IMR-90 (cell line): ENCODE measurements around the gene OPA3. TPM values are rescaled to one million over a fixed set of nuclear protein-coding genes. Genes with fewer than 3 reads are reported as not detected.

Experiments used
- ATAC-seq: fragments of 200-7000 bp; cut with Tn5 transposase; 2 replicates; pipeline ENCODE4 v1.9.1; 2020; ENCODE audit warnings: low read depth, mild to moderate bottlenecking, moderate library complexity
- BruUV-seq: library from RNA; stranded (reverse); fragments of 400-500 nt; replicated peaks from 2 replicates; lab custom pipeline; 2021; lab: Mats Ljungman, UMichigan
- CTCF ChIA-PET: fragments of 300-600 bp; formaldehyde crosslinking; extraction: SDS; loops from one replicate; lab custom pipeline; 2021; ENCODE audit warnings: antibody characterized with exemption; lab: Yijun Ruan, JAX
- POLR2A ChIA-PET: fragments of 300-600 bp; sonication (Branson Sonifier 250); formaldehyde crosslinking; loops from one replicate; lab custom pipeline; 2022; ENCODE audit warnings: antibody characterized with exemption; ENCODE audit not compliant: unreplicated experiment; lab: Charles Lee
- DNase-seq: peaks from one replicate; pipeline ENCODE4 v3.0.0; 2013
- H2AFZ ChIP-seq: replicated peaks from 2 replicates; pipeline ENCODE3; 2013; ENCODE audit warnings: low read length, mild to moderate bottlenecking; ENCODE audit not compliant: poor library complexity
- H2AK5ac ChIP-seq: 2 replicates; pipeline ENCODE4 v1.6.1; 2013; ENCODE audit warnings: low read depth, low read length, inconsistent platforms
- H2AK9ac ChIP-seq: replicated peaks from 2 replicates; pipeline ENCODE3; 2013; ENCODE audit warnings: mild to moderate bottlenecking, low read depth, low read length, moderate library complexity; ENCODE audit not compliant: poor library complexity
- H2BK120ac ChIP-seq: 2 replicates; pipeline ENCODE4 v1.6.1; 2013; ENCODE audit warnings: low read depth, low read length, inconsistent platforms
- H2BK15ac ChIP-seq: 3 replicates; pipeline ENCODE4 v1.6.1; 2013; ENCODE audit warnings: low read depth, low read length, inconsistent platforms
- H2BK20ac ChIP-seq: 2 replicates; pipeline ENCODE4 v1.6.1; 2013; ENCODE audit warnings: low read depth, mild to moderate bottlenecking, inconsistent platforms, low read length, moderate library complexity
- H2BK5ac ChIP-seq: 2 replicates; pipeline ENCODE4 v1.6.1; 2013; ENCODE audit warnings: mild to moderate bottlenecking, low read depth, low read length, inconsistent platforms; ENCODE audit not compliant: poor library complexity, severe bottlenecking
- H3K14ac ChIP-seq: replicated peaks from 2 replicates; pipeline ENCODE4 v1.6.1; 2013; ENCODE audit warnings: low read depth, low read length, inconsistent platforms
- H3K18ac ChIP-seq: 2 replicates; pipeline ENCODE4 v1.6.1; 2013; ENCODE audit warnings: low read depth, low read length, control low read depth
- H3K23ac ChIP-seq: 2 replicates; pipeline ENCODE4 v1.6.1; 2013; ENCODE audit warnings: low read depth, low read length, inconsistent platforms
- H3K27ac ChIP-seq: 2 replicates; pipeline ENCODE4 v1.5.1; 2013; ENCODE audit warnings: mild to moderate bottlenecking, control low read depth, low read length; ENCODE audit not compliant: insufficient read depth
- H3K27me3 ChIP-seq: 2 replicates; pipeline ENCODE4 v1.6.1; 2013; ENCODE audit warnings: low read length; ENCODE audit not compliant: control insufficient read depth, insufficient read depth
- H3K36me3 ChIP-seq: 2 replicates; pipeline ENCODE4 v1.6.1; 2013; ENCODE audit warnings: low read length, mixed read lengths; ENCODE audit not compliant: control insufficient read depth, insufficient read depth
- H3K4ac ChIP-seq: 2 replicates; pipeline ENCODE4 v1.6.1; 2013; ENCODE audit warnings: low read depth, low read length, inconsistent platforms
- H3K4me1 ChIP-seq: 2 replicates; pipeline ENCODE4 v1.6.1; 2013; ENCODE audit warnings: low read length, mixed read lengths; ENCODE audit not compliant: control insufficient read depth, insufficient read depth
- H3K4me2 ChIP-seq: 2 replicates; pipeline ENCODE4 v1.6.1; 2013; ENCODE audit warnings: low read depth, mild to moderate bottlenecking, control low read depth, low read length, moderate library complexity
- H3K4me3 ChIP-seq: 2 replicates; pipeline ENCODE4 v1.5.1; 2013; ENCODE audit warnings: low read depth, mild to moderate bottlenecking, control low read depth, low read length, moderate library complexity; ENCODE audit not compliant: insufficient read depth
- H3K56ac ChIP-seq: 2 replicates; pipeline ENCODE4 v1.6.1; 2013; ENCODE audit warnings: low read length, inconsistent platforms; ENCODE audit not compliant: insufficient read depth; ENCODE audit errors: extremely low read depth
- H3K79me1 ChIP-seq, 2 experiments: 2 replicates each; pipeline ENCODE4 v1.6.1; 2013; ENCODE audit warnings: low read length in 2 of 2, inconsistent platforms in 1 of 2, low read depth in 1 of 2
- H3K9ac ChIP-seq: 2 replicates; pipeline ENCODE4 v1.6.1; 2013; ENCODE audit warnings: low read depth, low read length, control low read depth
- H3K9me1 ChIP-seq: 2 replicates; pipeline ENCODE4 v1.6.1; 2013; ENCODE audit warnings: low read length, inconsistent platforms; ENCODE audit not compliant: insufficient read depth
- H3K9me3 ChIP-seq: 2 replicates; pipeline ENCODE4 v1.6.1; 2013; ENCODE audit warnings: low read length; ENCODE audit not compliant: control insufficient read depth, insufficient read depth
- H4K20me1 ChIP-seq: 2 replicates; pipeline ENCODE4 v1.6.1; 2013; ENCODE audit warnings: low read length, inconsistent platforms; ENCODE audit not compliant: insufficient read depth
- H4K5ac ChIP-seq: 2 replicates; pipeline ENCODE4 v1.6.1; 2013; ENCODE audit warnings: mild to moderate bottlenecking, low read depth, low read length, control low read depth
- H4K8ac ChIP-seq, 2 experiments: 2 replicates each; pipeline ENCODE4 v1.6.1; 2013; ENCODE audit warnings: low read depth in 2 of 2, low read length in 2 of 2, control low read depth in 1 of 2, inconsistent platforms in 1 of 2
- H4K91ac ChIP-seq: 2 replicates; pipeline ENCODE4 v1.6.1; 2013; ENCODE audit warnings: low read depth, low read length, inconsistent platforms; ENCODE audit not compliant: insufficient read depth
- BHLHE40 ChIP-seq: fragments of 150-350 bp; IDR thresholded peaks from 2 replicates; pipeline ENCODE4 v1.6.1; 2016; ENCODE audit warnings: mild to moderate bottlenecking, low read depth, low read length
- CEBPB ChIP-seq: IDR thresholded peaks from 2 replicates; pipeline ENCODE4 v1.6.1; 2012; ENCODE audit warnings: low read depth, low read length, improper control_type of control experiment
- CHD1 ChIP-seq: IDR thresholded peaks from 2 replicates; pipeline ENCODE4 v1.6.1; 2012; ENCODE audit warnings: low read depth, low read length, improper control_type of control experiment
- FOS ChIP-seq: fragments of 150-350 bp; IDR thresholded peaks from 2 replicates; pipeline ENCODE4 v1.6.1; 2016; ENCODE audit warnings: low read depth, low read length
- MAFK ChIP-seq: IDR thresholded peaks from 2 replicates; pipeline ENCODE4 v1.6.1; 2012; ENCODE audit warnings: low read depth, low read length, improper control_type of control experiment
- MAZ ChIP-seq: IDR thresholded peaks from 2 replicates; pipeline ENCODE4 v1.6.1; 2012; ENCODE audit warnings: low read depth, mild to moderate bottlenecking, low read length, improper control_type of control experiment, moderate library complexity, borderline replicate concordance
- NFE2L2 ChIP-seq: fragments of 150-350 bp; IDR thresholded peaks from 2 replicates; pipeline ENCODE4 v1.6.1; 2016; ENCODE audit warnings: low read depth, mild to moderate bottlenecking, low read length
- RAD21 ChIP-seq: IDR thresholded peaks from 2 replicates; pipeline ENCODE4 v1.6.1; 2012; ENCODE audit warnings: low read length, improper control_type of control experiment
- RCOR1 ChIP-seq: IDR thresholded peaks from 2 replicates; pipeline ENCODE4 v1.6.1; 2012; ENCODE audit warnings: mild to moderate bottlenecking, low read length, improper control_type of control experiment; ENCODE audit not compliant: insufficient replicate concordance
- SMC3 ChIP-seq: fragments of 150-350 bp; IDR thresholded peaks from 2 replicates; pipeline ENCODE4 v1.6.1; 2016; ENCODE audit warnings: low read depth, mild to moderate bottlenecking, antibody characterized with exemption, low read length, moderate library complexity
- WGBS, 2 experiments: methylation state at CpG; one replicate each; pipeline versions ENCODE4 v1.1.5 to v1.1.7; 2013; ENCODE audit warnings: missing lambda C conversion rate in 2 of 2; ENCODE audit not compliant: insufficient read length in 1 of 2; ENCODE audit errors: extremely low coverage in 2 of 2; 5-methylcytosine and 5-hydroxymethylcytosine counted together
- dilution Hi-C: fragments of 300-500 bp; cut with HindIII; formaldehyde crosslinking; loops from one replicate; pipeline ENCODE4 v1.14.3; 2018; ENCODE audit warnings: low sequenced_read_pairs; ENCODE audit not compliant: unreplicated experiment
- in situ Hi-C: fragments of 300-500 bp; cut with MboI; formaldehyde crosslinking; loops from 3 replicates; pipeline ENCODE4 v1.14.3; 2019; ENCODE audit warnings: low sequenced_read_pairs, inconsistent platforms, mixed read lengths
- intact Hi-C: fragments of 100-400 bp; cut with micrococcal nuclease; formaldehyde crosslinking; loops from 2 replicates; pipeline ENCODE4 v1.10.0; 2022
- polyA plus RNA-seq, 3 experiments: library from polyadenylated mRNA; depleted of rRNA; stranded (reverse); fragments of >200 nt; gene quantifications; 2 replicates each; pipeline ENCODE4 v1.2.3, GENCODE V29; 2012; ENCODE audit warnings: low replicate concordance in 1 of 3
- total RNA-seq: library from RNA; depleted of rRNA; stranded (reverse); fragments of >200 nt; gene quantifications from 2 replicates; pipeline ENCODE4 v1.2.3, GENCODE V29; 2012
- TF ChIP-seq, protein P1 (sequence below): fragments of 150-350 bp; IDR thresholded peaks from 2 replicates; pipeline ENCODE4 v1.6.1; 2017; ENCODE audit warnings: mild to moderate bottlenecking, antibody characterized with exemption, low read length, low read depth
- TF ChIP-seq, protein P2 (sequence below): fragments of 150-350 bp; IDR thresholded peaks from 2 replicates; pipeline ENCODE4 v1.6.1; 2016; ENCODE audit warnings: low read depth, mild to moderate bottlenecking, low read length, moderate library complexity, borderline replicate concordance
- TF ChIP-seq, protein P3 (sequence below): conservative IDR thresholded peaks from 2 replicates; pipeline ENCODE4 v1.5.1; 2012; ENCODE audit warnings: mild to moderate bottlenecking, low read depth, low read length, improper control_type of control experiment

OPA3 gene
- total and polyA plus RNA-seq, 2 of the 4 experiments (the other 2 are of a cell fraction): 5.2 to 9.6 TPM

DNA sequence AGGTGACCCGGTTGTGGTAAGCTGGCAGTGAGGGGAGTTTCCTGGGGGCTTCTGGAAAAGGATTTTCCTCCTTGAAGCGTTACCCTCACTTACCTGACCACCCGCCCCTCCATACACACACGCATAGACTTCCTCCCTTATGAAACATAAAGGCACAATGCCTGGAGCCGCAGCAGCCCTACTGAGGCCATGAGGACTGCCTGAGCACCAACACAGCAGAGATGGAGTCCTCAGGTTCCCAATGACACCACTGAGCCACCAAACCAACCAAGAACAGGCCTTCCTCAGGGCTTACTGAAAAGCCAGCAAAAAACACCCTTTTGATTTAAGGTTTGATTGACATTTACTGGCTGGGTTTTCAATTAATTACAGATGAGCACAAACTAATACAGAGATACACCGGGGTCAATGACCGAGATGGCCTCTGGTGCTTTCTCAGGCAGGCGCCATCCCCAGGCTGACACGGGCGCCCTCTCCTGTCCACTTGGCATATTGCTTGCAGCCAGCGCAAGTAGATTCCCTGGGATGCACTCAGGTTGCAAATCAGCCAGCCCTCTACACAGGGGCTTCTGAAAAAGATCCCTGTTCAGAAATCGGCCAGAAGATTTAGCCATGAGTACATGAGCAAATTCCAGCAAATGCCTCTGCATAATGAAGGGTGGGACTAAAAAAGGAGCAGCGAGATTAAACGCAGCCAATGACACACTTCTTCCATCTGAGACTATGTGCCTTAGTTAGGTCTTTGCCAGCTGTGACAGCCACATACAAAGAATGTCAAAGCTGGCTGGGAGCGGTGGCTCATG is 14.8 kb downstream of the OPA3 start:
- peaks cover 6% of the 10 kb centered on the region; the same call in 1 of the 2 replicates for H3K4me1 ChIP-seq
- intact Hi-C loops (loop anchor here (1.0 kb wide), 1 partner anchor 47 kb away; no protein-coding TSS in a partner anchor), dilution Hi-C loops (no loop called here), in situ Hi-C loops (no loop called here)
- no peaks in the 10 kb centered on the region for H4K20me1 ChIP-seq
- no peak overlapping the region for H4K5ac ChIP-seq
- no peak overlapping the region for H2BK120ac ChIP-seq
- no peak overlapping the region for H4K91ac ChIP-seq
- H2AK5ac ChIP-seq: peak overlapping the region; percentile 62; the same call in 1 of the 2 replicates
- 0 out of 2 replicates have a peak overlapping the region, but pooled peaks have one; percentile 21 for H3K4ac ChIP-seq
- peaks cover 9% of the 10 kb centered on the region; the same call in 1 of the 2 replicates for H3K9me1 ChIP-seq
- H3K4me2 ChIP-seq: no peak overlapping the region
- no peak overlapping the region for H4K8ac ChIP-seq
- peak; percentile 86 for ATAC-seq
- no peak overlapping the region for H3K27ac ChIP-seq
- no peak overlapping the region for H2BK15ac ChIP-seq
- no peak overlapping the region for H3K14ac ChIP-seq
- H2AFZ ChIP-seq: no peak overlapping the region
- ChIA-PET POLR2A (no interaction called here), CTCF (interaction anchor here (0.7 kb wide), 1 partner anchor 72 kb away, joined by 3 read pairs; no protein-coding TSS in a partner anchor)
- TF ChIP-seq RCOR1: no peak
- TF ChIP-seq, protein P1, sequence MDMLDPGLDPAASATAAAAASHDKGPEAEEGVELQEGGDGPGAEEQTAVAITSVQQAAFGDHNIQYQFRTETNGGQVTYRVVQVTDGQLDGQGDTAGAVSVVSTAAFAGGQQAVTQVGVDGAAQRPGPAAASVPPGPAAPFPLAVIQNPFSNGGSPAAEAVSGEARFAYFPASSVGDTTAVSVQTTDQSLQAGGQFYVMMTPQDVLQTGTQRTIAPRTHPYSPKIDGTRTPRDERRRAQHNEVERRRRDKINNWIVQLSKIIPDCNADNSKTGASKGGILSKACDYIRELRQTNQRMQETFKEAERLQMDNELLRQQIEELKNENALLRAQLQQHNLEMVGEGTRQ: no peak
- TF ChIP-seq BHLHE40: no peak
- TF ChIP-seq FOS: no peak
- no peak for TF ChIP-seq CHD1
- no peak for TF ChIP-seq CEBPB
- TF ChIP-seq, protein P2, sequence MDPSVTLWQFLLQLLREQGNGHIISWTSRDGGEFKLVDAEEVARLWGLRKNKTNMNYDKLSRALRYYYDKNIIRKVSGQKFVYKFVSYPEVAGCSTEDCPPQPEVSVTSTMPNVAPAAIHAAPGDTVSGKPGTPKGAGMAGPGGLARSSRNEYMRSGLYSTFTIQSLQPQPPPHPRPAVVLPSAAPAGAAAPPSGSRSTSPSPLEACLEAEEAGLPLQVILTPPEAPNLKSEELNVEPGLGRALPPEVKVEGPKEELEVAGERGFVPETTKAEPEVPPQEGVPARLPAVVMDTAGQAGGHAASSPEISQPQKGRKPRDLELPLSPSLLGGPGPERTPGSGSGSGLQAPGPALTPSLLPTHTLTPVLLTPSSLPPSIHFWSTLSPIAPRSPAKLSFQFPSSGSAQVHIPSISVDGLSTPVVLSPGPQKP: no peak
- TF ChIP-seq, protein P3, sequence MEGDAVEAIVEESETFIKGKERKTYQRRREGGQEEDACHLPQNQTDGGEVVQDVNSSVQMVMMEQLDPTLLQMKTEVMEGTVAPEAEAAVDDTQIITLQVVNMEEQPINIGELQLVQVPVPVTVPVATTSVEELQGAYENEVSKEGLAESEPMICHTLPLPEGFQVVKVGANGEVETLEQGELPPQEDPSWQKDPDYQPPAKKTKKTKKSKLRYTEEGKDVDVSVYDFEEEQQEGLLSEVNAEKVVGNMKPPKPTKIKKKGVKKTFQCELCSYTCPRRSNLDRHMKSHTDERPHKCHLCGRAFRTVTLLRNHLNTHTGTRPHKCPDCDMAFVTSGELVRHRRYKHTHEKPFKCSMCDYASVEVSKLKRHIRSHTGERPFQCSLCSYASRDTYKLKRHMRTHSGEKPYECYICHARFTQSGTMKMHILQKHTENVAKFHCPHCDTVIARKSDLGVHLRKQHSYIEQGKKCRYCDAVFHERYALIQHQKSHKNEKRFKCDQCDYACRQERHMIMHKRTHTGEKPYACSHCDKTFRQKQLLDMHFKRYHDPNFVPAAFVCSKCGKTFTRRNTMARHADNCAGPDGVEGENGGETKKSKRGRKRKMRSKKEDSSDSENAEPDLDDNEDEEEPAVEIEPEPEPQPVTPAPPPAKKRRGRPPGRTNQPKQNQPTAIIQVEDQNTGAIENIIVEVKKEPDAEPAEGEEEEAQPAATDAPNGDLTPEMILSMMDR: peak; percentile 66
- no peak for TF ChIP-seq NFE2L2
- peak; percentile 65 for TF ChIP-seq RAD21
- no peak for TF ChIP-seq MAFK
- no peak for TF ChIP-seq MAZ
- peak; percentile 40 for TF ChIP-seq SMC3
- no peak overlapping the region for H3K56ac ChIP-seq
- no TSS peak for BruUV-seq
- H3K27me3 ChIP-seq: no peaks in the 10 kb centered on the region
- no peak overlapping the region for H3K4me3 ChIP-seq
- no peaks in the 10 kb centered on the region for H3K36me3 ChIP-seq
- H3K9ac ChIP-seq: no peak overlapping the region
- H2AK9ac ChIP-seq: peak overlapping the region; percentile 82
- no peak for DNase-seq
- H2BK5ac ChIP-seq: peak overlapping the region; percentile 15
- peaks cover 26 to 51% of the 10 kb centered on the region in 2 experiments for H3K79me1 ChIP-seq
- no peak overlapping the region for H3K18ac ChIP-seq
- H2BK20ac ChIP-seq: peak overlapping the region; percentile 25; the same call in 1 of the 2 replicates
- no peak overlapping the region for H3K23ac ChIP-seq
- 48% methylated on average over 7 of the region's 15 CpGs; no CpG with 5 or more reads in 1 of the 2 experiments for WGBS, 2 experiments
- no peaks in the 10 kb centered on the region for H3K9me3 ChIP-seq
